Measurements from ENCODE around the gene FBXW11.

GRCh38 chr5:171882118-171882517, 124.3 kb downstream of the FBXW11 start:
- TF ChIP-seq POLR2AphosphoS5 (IDR thresholded peaks at IDR 0.05) (no peak), POLR2A (IDR thresholded peaks at IDR 0.05) (no peak)
